CD4-positive, alpha-beta T cell treated with Interleukin-21 for 1 hour (primary cell): ENCODE data around the gene ENGASE.
"Not testable (repeated sequence)": the region's sequence is repeated elsewhere in the genome, so short reads cannot be mapped to it uniquely, and the experiment has no call there.

ENCODE experiments used
- DNase-seq: peaks from one replicate; pipeline ENCODE4 v3.0.0-alpha.2; 2020

ENGASE gene, protein sequence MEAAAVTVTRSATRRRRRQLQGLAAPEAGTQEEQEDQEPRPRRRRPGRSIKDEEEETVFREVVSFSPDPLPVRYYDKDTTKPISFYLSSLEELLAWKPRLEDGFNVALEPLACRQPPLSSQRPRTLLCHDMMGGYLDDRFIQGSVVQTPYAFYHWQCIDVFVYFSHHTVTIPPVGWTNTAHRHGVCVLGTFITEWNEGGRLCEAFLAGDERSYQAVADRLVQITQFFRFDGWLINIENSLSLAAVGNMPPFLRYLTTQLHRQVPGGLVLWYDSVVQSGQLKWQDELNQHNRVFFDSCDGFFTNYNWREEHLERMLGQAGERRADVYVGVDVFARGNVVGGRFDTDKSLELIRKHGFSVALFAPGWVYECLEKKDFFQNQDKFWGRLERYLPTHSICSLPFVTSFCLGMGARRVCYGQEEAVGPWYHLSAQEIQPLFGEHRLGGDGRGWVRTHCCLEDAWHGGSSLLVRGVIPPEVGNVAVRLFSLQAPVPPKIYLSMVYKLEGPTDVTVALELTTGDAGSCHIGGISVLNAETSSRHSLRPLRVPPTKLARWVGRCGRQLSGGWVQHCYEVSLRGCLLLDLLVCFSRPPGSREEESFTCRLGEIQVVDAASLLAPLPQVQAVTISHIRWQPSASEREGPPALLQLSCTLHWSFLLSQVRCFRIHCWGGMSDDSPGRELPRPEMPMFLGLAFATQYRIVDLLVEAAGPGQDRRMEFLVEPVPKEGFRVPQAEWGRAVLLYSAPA

DNA sequence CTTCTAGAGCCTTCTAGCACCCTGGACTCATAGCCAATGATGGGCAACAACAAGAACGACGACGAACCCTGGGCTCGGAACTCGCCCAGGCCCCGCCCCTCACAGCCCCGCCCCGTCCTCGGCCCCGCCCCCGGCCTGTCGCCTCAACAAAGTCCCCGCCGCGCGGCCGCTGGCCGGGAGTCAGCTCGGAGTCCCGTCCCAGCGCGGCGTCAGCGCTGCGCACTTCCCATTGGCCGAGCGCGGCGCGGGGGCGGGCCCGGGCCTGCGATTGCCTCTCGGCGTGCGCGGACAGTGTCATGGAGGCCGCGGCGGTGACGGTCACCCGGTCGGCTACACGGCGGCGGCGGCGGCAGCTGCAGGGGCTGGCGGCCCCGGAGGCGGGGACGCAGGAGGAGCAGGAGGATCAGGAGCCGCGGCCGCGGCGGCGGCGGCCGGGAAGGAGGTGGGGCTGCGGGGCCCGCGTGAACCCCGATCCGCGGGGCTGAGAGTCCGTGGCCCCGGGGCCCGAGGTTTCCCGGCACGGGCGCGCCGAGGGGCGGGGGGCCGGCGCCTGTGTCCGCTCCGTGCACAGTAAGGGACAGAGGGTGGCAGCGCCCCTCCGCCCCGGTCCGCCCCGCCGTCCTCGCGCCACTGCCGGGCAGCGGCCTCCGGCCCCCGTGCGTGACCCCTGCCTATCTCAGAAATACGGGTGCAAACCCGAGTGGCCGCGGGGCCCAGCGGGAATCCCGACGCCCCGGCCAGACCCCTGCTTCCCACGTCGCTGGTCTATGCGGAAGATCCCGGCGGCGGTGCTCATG is at the start of gene ENGASE:
ENGASE (plus strand) TSS at position 176 of the 797 bp plus-strand sequence; CDS start at position 297, 121 bp downstream.
- DNase-seq, result peak; percentile 95

DNA sequence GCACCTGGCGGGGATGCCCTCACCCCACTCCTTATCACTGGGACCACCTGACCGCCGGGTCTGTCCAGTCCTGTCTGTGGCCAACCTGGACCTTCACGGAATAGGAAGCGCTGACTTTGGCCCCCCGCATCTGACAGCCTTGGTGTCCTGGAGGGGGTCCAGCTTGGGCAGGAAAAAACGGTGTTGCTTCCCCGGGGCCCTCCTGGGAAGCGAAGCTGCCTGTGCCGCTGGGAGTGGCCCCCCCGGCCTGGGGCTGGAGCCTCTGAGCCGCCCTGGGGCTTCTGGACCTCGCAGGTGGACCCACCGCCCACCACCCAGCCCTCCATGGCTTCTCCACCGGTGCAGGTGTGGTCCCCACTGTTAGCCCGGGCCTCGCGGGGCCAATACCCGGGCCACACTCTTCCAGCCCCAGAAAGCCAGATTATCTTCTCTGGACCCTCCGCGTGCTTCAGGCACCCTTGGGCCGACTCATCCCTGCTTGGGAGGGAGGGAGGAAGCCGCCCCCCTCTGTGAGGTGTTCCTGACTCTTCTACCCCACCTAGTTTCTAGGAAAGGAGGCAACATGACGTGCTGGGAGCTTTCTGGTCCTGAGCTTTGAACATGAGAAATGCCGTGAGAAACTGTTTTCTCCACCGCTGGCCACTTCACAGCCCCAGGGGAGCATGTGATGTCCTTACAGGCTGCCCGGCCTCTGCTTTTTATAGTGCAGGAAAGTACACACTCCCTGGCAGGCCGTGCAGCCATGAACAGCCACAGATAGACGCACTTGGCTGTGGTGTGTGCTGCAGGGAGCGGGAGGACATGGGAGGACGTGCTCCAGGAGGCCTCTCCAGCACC is 49.5 kb upstream of the ENGASE start:
- no peak for DNase-seq

DNA sequence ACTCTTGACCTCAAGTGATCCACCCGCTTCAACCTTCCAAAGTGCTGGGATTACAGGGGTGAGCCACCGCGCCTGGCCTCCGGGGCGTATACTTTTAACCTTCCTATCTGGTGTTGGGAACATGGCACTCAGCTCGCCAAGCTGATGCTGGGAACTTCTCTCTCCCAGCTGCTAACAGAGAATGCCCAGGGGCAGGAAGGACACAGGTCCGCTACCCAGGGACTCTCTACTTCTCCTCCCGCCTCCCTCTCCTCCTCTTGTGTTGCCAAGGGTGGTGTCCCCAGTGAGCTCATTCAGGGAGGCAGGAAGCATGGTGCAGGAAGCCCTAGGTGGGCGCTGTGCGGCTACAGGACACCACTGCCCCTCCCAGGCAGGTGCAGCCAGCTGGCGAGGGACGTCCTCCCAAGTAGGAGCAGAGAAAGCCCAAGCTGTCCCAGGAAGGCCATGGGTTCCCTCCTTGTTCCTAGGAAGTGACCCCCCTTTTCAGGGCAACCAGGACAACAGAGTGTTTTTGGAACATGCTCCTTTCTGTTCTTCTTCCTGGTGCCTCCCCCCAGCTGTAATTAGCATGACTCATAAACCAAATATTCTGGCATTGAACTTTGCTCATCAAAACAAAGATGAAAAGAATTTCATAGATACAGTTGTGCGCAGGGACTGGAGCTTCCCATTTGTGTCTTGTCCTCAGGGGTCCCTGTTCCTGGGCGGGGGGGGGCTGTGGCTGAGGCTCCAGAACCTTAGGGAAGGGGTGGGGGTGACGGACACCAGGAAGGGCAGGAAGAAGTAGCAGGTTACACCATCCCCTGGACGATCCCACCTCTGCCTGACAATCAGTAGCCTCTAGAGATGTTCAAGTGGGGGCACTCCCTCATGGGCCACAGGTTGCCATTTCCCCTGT is 48.0 kb upstream of the ENGASE start:
- no peak for DNase-seq

DNA sequence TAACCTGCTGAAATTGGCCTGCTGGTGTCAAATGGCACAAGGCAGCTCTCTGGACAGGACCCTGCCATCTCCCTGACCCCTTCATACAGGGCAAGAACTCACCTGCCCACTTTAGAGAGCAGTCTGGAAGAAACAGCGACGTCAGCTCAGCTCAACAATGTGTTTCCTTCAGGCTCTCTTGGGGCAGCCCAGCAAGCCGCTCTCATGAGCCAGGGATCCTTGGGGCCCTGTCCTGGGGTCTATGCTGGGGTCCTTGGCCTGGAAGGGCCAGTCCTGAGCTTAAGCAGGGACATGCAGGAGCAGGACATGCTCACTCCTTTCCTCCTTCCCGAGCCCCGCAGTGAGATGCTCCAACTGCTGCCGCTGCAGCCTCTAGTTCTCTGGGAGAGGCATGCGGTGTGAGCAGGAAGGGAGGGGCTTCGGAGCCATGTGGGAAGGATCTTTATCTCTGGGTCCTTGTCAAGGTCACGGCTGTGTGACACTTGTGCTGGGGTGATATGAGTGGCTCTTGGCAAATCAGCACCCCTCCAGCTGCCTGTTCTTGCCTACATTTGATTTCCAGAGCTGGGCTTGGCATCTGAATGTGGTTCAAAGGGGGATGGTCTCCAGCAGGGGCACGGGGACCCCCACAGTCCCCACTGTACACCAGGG is 47.2 kb upstream of the ENGASE start:
- DNase-seq, result no peak

DNA sequence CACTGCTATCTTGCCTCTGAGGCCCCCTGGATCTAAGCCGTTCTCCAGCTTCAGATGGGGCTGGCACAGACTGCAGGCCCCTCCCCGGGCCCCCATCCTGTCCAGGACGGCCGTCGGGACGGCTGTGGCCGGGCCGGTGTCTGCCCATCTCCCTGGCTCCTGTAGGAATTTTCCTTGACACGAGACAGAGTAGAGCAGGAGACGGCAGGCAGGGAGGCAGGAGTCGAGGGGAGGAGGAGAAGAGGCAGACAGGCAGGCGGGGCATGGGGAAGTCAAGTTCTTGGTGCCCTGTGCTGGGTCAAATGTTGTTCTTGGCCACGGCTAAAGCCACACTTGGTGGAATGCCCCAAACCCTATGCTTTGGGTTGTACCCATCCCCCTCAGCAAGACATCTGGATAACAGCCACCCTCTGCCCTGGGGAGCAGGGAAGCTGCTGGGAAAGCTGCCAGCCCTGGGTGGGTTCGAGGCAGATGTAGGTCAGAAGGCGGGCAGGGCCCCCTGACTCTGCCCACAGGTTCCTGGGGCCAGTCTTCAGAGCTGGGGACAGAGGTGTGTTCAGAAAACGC is 46.6 kb upstream of the ENGASE start:
- no peak for DNase-seq

DNA sequence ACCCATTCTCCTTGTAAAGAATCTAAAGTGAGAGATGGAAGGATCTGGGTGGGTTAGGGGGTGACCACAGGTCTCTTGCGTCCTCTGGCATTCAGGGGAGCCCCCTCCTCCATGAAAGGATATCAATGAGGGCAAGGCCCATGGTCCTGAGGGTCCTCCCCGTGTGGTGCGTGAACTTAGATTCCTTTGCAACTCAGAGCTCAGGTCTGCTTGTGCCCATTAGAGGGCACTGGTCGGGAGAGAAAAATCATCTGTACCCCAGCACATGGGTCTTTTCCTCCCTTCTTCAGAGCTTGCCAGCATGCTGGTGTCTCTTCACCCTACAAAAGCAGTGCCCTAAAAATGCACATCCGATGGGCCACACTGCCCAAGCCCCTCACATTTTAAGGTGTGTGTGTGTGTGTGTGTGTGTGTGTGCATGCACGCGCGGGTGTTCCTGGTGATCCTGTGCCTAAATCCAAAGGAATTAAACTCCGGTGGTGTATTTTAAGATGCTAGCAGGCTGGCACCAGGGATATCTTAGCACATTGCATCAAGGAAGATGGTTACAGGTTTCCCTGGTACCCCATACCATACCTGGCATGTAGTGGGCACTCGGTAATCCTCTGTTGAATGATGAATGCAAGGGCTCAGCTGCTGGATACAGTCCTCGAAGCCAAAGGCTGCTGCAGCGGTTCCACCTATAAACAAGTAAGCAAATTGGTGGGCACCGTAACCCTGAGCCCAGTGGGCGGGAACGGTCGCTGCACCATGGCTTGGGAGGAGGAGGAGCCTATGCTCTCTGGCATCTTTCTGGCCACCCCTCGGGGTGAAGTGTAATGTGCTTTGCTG is 45.9 kb upstream of the ENGASE start:
- DNase-seq, result no peak

DNA sequence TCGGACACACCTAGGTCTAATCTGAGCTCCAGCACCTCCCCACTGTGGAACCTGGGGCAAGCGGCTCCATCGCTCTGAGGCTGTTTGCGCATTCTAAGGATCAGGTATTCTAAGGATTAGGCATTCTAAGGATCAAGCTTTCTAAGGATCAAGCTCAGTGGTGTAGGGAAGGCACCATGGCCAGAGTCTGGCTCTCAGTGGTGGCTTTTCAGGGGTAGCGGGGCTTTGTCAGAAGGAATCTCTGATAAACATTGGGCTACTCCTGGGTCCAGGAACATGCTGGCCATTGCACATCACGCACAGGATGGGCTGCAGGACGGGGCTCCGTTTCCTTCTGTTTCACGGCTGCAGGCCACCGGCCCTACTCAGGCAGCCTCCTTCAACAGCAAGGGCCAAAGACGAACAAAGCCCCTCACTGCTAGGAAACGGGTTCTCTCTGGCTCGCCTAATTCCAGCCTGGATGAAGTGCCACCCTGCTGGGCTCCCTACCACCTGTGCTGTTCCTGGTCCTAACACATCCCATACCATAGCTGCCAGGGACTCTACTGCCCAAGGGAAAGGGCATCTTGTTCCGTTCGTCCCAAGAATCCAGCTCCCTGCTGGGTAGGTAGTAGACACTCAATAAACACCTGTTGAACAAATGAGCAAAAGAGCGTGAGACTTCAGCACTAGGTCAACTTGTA is 45.2 kb upstream of the ENGASE start:
- no peak for DNase-seq

DNA sequence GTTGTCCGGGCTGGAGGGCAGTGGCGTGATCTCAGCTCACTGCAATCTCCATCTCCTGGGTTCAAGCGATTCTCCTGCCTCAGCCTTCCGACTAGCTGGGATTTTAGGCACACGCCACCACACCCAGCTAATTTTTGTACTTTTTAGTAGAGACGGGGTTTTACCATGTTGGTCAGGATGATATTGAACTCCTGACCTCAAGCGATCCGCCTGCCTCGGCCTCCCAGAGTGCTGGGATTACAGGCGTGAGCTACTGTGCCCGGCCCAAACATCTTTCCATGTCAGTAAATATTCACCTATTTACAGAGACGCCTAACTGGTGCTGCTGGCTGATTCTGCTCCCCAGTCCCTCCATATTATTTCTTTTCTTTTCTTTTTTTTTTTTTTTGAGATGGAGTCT is 44.0 kb upstream of the ENGASE start:
- not testable (repeated sequence) for DNase-seq

DNA sequence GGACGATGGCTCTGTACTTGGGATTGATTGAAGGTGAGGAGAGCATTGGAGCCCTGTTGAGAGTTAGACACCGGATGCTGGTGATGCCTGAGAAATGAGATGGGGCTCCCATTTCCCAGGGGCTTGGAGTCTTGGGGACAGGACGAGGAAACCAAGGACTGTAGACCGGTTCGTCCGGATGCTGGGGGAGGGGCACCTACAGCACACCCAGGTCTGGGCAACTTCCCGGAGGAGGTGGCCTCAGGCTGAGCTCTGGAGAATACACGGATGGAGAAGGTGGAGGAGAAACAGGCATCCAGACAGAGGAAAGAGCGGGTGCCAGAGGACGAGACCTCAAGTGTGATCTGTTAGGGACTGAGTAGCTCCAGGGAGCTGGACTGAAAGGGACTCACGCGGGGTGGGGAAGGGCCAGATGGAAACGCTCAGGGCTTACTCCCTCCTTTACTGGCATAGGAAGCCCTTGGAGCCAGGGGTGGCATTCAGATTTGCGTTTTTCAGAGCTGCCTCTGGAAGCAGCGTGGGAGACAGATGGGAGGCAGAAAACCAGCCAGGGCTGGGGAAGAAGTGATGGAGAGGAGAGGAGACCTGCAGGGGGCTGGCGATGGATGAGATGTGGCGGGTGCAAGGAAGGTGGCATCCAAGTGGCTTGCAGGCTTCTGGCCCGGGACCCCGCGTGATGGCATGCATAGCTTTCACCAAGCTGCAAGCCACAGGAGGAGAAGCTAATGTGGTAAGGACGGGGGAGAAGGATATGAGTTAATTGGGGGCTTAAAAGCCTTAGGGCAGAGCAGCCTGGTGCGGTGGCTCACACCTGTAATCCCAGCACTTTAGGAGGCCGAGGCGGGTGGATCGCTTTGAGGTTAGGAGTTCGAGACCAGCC is 42.4 kb upstream of the ENGASE start:
- no peak for DNase-seq

DNA sequence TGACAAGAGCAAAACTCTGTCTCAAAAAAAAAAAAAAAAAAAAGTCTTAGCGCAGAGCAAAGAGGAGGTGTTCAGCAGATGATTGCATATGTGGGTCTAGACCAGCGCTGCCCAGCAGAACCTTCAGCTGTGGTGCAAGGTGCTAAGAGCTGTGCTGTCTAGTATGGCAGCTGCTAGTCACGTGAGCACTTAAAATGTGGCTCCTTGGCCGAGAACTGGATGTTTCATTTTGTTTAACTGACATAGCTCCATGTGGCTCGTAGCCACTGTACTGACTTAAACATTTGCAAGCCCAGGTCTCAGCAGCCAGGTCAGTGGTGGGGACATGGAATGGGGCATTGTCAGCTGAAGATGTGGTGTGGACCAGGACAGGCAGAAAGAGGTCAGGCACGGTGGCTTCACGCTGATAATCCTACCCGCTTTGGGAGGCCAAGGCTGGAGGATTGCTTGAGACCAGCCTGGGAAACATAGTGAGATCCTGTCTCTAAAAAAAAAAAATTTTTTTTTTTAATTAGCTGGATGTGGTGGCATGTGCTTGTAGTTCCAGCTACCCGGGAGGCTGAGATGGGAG is 41.5 kb upstream of the ENGASE start:
- DNase-seq, result no peak

DNA sequence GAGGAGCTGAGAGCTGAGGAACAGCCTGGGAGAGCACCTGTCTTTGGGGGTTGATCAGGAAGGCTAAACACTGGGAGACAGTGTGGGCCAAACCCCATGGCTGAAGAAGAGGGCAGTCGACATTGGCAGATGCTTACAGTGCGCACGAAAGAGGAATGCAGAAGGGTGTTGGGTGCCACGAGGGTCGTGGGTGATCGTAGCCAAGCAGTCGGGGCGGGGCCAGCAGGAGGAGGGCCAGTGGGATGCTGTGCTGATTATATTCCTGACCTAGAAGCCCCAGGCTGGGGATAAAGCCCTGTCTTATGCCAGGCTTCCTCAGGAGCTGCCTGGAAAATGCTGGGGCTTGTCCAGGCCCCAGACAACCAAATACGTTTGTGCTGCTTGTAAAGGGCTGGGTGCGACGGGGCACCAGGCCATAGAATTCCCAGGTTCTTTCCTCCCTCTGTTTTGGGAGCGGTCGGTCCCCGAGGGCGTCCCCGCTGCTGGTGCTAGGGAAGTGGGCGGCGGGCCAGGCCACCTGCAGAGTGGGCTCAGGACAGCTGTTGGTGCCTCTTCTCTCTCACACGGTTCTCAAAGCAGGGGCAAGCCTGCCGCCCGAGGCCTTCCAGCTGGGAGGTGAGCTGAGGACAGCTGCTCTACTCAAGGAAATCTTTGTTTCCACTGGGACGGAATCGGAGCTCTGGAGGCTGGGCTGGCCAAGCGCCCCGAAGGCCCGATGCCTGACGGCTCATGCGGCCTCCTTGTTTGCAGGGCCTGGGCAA is 40.7 kb upstream of the ENGASE start:
- no peak for DNase-seq

DNA sequence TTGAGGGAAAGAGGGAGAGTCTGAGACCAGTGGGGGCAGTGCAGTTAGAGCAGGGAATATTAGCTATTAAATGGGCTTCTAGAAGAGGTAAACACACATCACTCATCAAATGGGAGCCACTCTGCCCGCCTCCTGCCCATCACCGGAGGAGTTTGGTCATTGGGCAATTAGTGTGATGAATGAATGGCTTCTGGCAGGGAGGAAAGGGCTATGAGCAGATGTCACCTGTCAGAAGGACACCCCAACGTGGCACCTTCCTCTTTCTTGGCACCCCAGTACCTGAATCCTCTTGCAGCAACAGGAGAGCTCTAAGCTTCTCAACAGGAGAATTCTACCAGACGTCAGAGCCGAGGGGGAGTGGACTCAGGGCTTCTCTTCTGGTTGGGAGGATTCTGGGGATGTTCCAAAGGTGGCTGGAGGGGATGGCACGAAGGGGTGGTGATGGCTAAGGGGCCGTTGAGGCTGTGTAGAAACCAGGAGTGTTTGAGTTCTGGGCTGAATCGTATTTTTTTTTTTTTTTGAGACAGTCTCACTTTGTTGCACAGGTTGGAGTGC is 39.6 kb upstream of the ENGASE start:
- no peak for DNase-seq

DNA sequence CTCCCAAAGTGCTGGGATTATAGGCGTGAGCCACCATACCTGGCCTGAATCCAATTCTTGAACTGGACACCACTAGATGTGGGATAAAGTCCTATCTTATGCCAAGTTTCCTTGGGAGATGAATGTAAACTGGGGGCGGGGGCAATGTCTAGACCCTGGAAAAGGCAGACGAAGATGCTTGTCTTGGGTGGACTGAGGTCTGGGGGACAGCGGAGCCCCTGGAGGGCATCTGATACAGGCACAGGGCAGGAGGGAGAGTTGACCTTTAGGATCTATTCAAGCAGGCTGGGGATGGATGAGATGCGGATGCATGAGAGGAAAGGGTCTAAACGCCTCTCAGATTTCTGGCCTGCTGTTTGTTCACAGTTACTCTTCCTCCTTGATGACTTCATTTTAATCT is 38.9 kb upstream of the ENGASE start:
- DNase-seq, result no peak

DNA sequence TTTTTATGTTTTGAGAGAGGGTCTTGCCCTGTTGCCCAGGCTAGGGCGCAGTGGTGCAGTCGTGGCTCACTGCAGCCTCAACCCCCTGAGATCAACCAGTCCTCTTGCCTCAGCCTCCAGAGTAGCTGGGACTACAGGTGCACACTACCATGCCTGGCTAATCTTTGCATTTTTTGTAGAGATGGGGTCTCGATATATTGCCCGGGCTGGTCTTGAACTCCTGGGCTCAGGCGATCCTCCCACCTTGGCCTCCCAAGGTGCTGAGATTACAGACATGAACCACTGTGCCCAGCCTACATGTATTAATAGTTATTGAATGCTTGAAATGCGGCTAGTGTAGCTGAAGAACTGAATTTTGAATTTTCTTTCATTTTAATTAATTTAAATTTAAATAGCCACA is 38.4 kb upstream of the ENGASE start:
- DNase-seq, result no peak

DNA sequence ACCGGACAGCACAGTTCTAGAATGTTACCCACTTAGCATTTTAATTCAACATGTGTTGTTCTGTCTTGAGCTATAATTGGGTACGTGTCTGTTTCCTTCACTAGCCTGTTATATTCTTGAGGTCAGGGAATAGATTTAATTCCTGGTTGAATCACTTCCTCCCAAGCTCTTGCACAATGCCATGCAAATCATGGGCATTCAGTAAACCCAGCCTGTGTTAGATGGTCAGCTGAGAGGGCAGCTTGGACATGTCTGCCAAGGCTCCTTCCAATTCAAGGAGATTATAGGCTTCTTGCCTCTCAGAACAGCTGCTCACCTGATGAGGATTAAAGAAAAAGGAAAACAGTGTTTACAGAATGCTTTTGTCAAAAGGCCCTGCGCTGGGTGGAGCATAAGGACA is 38.0 kb upstream of the ENGASE start:
- DNase-seq, result no peak

DNA sequence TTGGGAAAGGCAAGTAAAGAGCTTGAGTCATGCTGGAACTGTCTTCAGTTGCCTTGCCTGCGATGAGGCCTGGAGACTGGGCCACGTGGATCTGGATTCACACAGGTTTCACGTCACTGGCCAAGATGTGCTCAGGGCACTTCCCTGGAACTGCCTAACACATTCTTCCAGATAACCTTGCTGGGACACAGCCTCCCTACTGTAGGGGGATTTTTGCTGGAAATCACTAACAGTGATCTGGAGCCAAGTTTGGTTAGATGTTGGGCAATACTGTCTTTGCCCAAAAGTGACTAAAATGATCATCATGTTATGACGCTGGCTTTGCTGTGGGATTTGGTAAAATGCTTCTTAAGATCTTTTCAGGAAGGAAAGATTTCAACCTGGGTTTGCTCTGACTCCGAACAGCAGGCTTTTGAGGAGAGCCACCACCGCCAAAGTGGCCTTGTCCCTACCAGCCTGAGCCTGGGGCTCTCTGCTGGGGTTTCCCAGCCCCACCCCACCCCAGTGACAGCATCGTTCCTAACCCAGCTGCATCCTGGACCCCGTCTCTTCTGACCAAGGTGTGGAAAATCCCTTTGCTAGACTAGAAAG is 36.0 kb upstream of the ENGASE start:
- no peak for DNase-seq
